ENCODE results near the gene NLGN1.

Gene NLGN1

GRCh38 chr3:174330303-174330702 is 932.8 kb downstream of the NLGN1 start:
- no peak for DNase-seq

DNA sequence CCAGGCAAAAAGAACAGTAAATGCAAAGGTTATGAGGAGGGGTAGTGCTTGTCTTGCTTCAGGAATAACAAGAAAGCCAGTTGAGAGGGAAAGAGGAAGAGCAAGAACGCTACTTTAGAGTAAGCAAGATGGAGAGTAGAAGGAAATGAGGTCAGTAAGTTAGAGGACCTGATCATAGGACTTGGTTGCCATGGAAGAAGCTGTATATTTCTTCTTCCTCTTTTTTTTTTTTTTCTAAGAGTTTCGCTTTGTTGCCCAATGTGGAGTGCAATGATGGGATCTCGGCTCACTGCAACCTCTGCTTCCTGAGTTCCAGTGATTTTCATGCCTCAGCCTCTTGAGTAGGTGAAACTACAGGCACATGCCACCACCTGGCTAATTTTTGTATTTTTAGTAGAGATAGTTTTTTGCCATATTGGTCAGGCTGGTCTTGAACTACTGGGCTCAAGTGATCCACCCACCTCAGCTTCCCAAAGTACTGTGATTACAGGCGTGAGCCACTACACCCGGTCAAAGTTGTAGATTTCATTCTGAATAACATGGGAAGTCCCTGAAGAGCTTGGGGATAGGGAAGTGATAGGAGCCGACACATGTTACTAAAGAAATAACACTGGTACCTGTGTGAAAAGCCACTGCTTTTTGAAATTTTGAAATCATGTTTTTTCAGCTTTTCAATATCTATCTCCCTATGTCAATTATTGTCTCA is 933.7 kb downstream of the NLGN1 start:
- no peak for DNase-seq

GRCh38 chr3:174332391-174332790 is 934.8 kb downstream of the NLGN1 start:
- no peak for DNase-seq

- DNase-seq = no peak
Measured at GRCh38 chr3:174333640-174334039, 936.1 kb downstream of the NLGN1 start.

GRCh38 chr3:174334111-174334510 is 936.6 kb downstream of the NLGN1 start:
- no peak for DNase-seq

DNA sequence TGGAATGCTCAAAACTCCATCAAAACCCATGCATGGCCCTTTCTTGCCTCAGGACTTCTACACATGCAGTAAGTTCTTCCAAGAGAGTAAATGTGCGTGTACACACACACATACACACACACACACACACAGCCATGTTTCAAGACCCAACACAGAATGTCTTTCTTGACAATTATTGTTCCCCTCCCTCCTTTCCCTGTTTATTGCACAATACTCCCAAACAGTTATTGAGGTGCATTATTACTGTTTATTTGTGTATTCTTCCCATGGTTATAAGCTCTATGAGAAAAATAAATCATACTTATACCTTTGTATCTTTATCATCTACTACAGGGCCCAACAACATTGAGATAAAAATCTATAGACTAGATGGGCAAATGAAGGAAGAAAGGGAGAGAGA is 937.8 kb downstream of the NLGN1 start:
- no peak for DNase-seq

DNA sequence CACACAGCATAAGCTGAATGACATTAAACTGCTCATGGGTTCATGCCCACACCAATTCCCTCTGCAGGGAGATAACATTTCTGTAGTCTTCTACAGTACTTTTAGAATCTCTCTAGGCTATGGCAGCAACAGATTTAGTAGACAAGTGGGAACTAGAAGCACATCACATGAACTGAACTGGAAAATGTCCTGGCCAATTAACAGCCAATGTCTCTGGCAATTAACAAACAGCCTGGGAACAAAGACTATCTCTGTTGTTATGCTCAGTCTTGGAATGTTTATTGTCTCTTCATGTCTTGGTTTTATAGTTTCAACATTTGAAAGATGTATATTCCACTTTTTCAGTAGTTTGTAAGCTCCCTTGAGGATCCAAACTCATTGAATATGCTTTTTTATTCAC is 938.4 kb downstream of the NLGN1 start:
- no peak for DNase-seq

Data from hypothalamus (tissue), 51 donors.